ENCODE results near the gene CD2AP.

- TF ChIP-seq CTCF (IDR thresholded peaks at IDR 0.05; ENCODE audit: control extremely low read depth in 1 of 3, insufficient read depth in 1 of 3, low read depth in 1 of 3, low read length in 3 of 3) (no peak), SIN3A (conservative IDR thresholded peaks at IDR 0.05 in 1 of 2, IDR thresholded peaks at IDR 0.05 in 1 of 2; ENCODE audit: low read depth in 1 of 2, low read length in 2 of 2) (no peak), CHD7 (IDR thresholded peaks at IDR 0.05; ENCODE audit: insufficient replicate concordance, low read length) (no peak), SUZ12 (IDR thresholded peaks at IDR 0.05; ENCODE audit: low read length) (no peak), USF2 (IDR thresholded peaks at IDR 0.05; ENCODE audit: low read length) (no peak), GTF2F1 (IDR thresholded peaks at IDR 0.05; ENCODE audit: borderline replicate concordance, low read depth, low read length) (no peak), ASH2L (IDR thresholded peaks at IDR 0.05; ENCODE audit: low read length) (no peak), POLR2A (IDR thresholded peaks at IDR 0.05; ENCODE audit: control extremely low read depth in 1 of 2, low read depth in 2 of 2, low read length in 2 of 2) (no peak), TAF1 (IDR thresholded peaks at IDR 0.05; ENCODE audit: low read depth, low read length) (no peak), CHD2 (IDR thresholded peaks at IDR 0.05; ENCODE audit: low read length) (no peak), EP300 (IDR thresholded peaks at IDR 0.05; ENCODE audit: borderline replicate concordance in 1 of 2, low read depth in 2 of 2, low read length in 2 of 2) (no peak)
Measured at GRCh38 chr6:47551670-47552069, 74.1 kb downstream of the CD2AP start.
